Left hindlimb (tissue), 1 donor: ENCODE data around the gene MAPK9.

ENCODE experiments used
- DNase-seq: peaks from one replicate; pipeline ENCODE4 v3.0.0-alpha.2; 2018

Gene MAPK9

DNA sequence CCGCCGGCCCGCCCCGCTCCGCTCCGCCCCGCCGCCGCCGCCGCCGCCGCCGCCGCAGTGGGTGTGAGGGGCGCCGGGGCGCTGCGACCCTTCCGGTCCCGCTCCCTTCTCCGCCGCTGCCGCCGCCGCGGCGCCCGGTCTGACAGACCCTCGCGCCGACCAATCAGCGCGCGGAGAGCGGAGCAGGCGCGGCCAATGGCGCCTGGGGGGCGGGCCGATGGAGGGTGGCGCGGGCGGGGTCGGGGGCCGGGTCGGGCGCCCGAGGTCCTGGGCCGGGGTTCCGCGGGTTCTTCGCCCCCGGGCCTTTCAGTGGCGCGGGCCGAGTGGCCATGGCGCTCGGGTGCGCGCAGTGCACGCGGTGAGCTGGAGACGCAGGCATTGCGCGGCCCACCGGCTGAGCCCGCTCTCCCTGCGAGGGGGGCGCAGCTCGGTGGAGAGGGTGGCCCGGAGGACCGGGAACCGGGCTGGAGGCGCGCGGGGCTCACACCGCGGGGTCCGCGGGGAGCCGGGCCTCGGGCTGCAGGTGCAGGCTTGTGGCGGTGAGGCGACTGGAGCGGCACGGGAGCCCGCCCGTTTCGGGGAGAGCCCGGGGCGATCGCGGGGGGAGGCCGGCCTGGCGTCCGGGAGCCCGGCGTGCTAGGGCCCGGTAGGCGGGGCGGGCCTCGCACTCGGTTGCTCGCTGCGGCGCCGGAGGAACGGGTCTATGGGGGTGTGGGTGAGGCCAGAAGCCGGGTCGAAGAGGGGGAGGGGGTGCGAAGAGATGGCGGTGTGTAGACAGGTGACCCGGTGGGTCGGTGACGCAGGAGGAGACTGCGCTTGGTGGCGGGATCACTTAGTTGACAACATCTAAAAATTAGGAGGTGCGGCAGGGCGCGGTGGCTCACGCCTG, at the start of gene MAPK9:
Gene MAPK9, minus strand, starts transcription at position 141 of the 889 bp plus-strand sequence. CDS start 11,522 bp downstream, outside the sequence.
- peak; percentile 89 for DNase-seq

DNA sequence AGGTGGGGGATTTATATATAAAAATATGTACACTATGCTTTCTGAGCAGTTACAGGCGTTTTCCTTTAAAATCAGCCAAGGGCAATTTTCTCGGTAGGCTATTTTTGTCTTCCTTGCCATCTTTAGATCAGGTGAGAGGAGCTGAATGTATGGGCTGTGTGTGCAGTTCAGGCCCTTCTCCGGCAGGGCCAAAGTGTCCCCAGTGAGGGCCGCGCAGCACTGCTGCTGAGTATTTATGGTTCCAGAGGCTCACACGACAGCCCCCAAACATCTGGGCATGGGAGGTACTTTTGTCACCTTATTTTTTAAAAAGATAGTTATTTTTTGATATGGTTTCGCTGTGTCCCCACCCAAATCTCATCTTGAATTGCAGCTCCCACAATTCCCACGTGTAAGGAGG, 49.7 kb upstream of the MAPK9 start:
- DNase-seq, result no peak

DNA sequence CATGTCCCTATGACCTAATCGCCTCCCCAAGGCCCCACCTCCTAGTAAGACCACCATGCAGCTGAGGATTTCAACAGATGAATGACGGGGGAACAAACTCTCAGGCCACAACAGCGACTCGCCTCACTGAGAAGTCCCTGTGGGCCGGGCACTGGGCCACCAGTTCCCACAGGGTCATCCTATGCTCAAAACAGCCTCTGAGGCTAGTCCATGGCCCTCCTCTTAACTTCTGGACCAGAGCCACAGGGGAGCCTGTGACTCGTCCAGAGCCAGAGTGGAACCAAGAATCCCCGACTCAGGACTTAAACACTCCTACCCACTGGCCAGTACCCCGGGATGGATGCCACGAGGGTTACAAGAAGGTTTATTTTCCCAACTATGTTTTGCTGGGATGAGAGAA, 49.0 kb upstream of the MAPK9 start:
- DNase-seq, result no peak

DNA sequence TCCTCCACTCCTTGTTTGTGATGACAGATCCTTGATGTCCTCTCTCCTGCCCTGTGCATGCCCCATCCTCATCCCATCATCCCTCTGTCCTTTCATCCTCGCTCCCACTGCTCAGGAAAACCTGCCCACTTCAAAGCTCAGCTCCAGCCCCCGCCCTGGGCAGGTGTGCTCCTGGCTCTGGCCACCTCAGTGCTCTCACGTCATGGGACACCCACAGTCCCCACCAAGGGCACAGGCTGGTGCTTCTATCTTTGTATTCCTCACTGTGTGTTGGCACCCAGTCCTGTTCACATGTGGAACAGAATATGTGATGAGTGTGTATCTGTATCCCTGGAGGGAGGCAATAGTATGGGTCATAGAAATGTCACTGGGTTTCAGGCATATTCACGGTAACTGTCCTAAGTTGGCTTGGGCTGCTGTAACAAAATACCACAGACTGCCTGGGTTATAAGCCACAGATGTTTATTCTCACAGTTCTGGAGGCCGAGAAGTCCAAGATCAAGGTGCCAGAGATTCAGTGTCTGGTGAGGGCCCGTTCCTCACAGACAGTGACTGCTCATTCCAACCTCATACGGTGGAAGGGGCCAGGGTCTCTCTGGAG, 47.8 kb upstream of the MAPK9 start:
- no peak for DNase-seq

DNA sequence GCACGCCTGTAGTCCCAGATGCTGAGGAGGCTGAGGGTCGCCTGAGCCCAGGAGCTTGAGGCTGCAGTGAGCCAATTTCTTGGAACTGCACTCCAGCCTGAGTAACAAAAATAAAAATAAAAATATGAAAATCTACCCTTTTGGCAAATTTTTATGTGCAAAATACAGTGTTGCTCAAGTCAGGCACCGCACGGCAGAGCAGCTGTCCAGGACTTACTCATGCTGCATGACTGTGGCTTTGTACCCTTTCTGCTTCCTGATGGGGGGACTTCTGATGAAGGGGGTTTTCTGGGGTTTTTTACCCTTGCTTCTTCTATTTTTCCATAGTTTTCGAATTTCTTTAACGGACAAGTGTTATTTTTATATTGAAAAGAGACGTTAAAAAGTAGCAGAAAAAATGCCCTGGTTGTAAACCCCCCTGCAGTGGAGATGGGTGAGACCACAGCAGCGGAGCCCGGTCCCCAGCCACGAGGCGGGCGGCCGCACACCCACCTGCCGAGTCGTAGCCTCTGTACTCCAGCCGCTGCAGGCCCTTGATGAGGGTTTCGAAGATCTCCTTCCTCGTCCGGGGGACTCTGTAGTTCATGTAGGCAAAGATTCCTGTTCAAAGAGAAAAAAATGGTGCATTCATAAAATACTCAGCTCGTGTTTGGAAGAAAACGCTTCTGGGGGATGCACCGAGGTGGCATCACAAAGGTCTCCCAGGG, 46.3 kb upstream of the MAPK9 start:
- DNase-seq, result no peak

DNA sequence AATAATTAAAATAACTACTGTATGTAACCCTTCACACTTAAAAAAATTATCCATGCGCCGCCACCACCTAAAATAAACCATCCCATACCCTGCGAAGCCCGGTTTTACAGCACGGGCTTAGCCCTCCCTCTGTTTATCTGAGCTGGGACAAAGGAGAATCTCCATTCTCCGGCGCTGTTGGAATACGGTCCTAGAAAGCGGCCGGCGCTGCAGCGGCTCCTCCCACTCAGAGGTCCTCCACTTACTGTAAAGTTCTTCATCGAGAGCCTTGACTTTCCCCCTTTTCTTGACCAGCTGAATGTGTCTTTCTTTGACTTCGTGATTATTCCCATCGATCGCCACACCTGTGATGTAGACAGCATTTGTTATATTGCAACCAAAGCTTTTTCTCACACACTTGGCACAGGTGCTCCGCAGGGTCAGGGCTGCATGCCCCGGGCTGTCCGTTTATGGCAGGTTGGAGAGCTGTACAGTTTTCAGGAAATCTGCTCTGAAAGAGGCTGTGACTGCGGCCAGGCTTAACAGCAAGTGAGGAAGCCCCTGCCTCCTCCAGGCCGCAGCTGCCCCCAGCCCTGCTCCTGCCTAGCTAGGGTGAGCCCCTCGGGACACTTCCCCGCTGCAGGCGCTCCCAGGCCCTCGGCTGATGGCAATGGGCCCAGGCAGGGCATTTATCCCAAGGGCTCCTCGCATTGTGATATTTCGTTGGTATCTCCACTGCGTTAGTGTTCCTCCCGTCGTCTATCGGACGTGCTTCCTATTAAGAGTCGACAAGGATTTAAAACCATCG, 44.5 kb upstream of the MAPK9 start:
- no peak for DNase-seq

DNA sequence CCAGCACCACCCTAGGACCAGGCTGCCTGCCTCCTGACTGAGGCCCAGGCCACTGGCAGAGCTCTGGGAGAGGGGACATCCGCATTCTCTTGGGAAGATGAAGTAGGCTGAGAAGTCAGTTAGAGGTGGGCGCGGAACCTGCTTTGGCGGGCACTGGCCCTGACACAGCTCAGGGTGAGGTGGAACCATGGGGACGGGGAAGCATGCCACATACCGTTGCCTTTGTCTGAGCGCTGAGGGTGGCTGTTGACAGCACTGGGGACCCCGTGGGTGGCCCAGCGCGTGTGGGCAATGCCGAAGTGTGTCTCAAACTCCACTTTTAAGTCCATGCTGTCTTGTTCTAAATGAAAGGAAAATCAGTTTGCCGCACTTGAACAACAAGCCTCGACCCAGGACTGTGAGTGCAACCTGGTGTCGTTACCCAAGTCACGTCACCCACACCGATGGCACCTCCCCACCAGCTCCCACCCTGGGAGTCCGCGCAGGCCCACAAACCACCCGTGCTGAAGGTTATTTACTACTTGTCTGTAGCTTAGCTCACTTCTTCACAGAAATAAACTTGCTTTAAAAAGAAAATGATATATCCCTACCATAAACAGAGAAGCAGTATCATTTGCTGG, 43.8 kb upstream of the MAPK9 start:
- DNase-seq, result no peak

DNA sequence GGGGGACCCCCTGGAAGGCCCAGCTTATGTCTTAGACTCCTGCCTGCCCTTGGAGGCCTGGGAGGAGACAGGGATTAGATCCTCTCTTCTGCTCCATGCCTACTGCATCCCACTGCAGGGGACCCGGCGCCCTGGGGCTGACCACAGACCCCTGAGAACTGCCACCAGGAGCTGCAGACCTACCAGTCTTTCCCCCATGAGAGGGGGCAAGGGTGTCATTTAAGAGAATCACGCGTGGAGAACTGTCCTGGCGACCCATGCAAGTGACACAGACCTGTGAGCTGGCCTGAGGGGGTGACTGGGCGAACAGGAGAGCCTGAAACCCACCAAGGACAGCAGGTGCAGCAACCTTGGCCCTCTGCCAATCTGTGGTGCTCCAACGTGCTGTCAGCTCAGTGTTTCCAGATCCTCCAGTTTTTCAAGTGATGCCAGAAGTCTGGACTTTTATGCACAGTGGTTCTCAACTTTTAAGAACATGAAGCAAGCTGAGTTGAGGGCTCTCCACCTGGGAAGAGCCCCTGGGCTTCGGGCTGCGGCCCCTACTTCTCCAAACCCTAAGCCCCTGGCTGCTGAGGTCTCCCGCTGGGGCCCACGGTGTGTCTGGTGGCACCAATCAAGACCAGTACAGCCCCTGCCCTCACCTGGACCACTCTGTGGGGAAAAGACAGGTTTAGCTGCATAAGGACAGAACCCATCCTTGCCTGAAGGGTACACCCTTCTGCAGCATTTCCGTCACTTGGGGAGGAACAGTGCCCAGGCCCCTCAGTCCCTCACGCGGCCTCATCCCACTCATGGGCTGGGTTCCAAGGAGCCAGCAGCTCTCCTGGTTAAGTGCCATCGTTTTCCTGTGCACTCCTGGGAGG, 43.1 kb upstream of the MAPK9 start:
- no peak for DNase-seq

DNA sequence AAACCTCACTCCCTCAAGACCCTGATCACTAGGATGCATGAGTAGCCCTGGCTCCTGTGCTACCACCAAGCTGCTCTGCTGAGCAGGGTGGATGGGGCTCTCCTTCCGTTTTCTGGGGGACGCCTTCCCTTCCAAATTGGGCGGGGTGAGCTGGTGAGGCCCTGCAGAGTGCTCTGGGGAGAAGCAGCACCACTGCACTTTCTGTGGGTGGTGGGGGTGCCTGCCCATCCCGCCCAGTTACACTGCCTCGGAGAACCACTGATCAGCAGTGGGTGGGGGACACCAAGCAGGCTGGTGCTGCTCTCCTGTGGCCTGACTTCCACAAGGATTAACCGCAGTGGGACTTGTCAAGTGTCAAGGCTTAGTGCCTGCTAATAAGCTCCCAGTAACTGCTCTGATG, 42.3 kb upstream of the MAPK9 start:
- DNase-seq, result no peak

DNA sequence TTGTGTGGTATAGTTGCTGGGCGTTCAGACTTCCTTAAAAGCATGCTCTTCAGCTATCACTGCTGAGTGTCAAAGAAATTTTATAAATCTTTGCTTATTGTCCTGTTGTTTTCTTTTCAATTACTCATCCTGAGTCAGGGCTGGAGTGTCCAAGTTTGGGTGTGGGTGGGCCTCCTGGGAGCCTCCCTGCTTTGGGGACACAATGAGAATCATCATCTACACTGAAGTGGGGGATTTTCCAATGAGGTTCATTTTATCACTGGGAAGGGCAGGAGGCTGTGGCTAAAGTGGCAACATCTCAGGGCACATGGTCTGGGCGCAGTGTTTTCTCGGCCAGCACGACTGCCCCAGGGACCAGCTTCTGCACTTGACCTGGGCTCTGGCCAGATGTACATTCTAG, 41.8 kb upstream of the MAPK9 start:
- DNase-seq, result no peak

DNA sequence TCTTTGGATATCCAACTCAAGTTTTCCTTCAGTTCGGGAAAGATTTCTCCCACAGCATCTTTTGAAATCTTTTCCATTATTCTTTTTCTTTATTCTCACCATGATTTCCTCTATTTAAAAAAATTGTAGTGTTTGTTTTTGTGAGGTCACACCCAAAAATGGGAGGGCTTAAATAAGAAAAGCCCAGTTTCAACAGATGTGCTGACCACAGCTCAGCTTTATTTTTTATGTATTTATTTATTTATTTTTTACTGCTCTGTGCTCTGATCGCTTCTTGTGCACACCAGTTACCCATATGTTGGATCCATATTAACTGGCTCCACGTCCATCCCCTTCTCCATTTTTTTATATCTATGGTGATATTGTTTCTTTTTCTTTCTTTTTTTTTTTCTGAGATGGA, 41.0 kb upstream of the MAPK9 start:
- DNase-seq, result no peak

DNA sequence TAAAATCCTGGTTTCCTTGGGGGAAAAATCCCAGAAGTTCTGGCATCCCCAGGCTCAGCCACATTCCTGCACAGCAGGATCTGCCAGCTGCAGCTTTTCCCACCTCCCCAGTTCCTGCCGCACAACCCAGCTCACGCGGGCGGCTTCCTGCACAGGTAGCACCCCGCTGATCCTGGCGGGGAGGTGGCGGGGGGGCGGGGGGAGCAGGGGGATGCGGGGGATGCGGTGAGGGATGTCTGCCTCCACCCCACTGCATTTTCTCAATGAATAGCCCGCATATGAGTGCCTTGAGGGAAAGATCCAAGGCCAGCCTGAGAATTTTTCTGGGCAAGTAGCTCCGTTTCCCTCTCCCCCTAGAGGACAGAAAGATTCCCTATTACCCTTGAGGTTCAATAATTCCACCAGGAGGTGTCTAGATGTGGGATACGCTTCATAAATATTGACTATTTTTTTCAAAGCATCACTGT, 40.2 kb upstream of the MAPK9 start:
- no peak for DNase-seq

DNA sequence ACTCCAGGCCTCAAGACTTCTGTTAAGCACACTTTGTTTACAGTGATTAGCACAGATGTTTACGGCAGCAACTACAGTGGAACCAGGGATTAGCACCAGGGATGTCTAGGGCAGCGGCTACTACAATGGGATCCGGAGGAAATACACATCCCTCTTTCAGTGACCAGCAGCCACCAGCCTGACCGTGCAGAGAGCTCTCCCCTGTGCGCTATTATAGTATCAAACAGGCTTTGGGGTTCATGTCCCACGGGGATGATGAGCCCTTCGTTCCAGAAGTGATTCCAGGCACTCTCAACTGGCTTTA, 39.7 kb upstream of the MAPK9 start:
- no peak for DNase-seq

DNA sequence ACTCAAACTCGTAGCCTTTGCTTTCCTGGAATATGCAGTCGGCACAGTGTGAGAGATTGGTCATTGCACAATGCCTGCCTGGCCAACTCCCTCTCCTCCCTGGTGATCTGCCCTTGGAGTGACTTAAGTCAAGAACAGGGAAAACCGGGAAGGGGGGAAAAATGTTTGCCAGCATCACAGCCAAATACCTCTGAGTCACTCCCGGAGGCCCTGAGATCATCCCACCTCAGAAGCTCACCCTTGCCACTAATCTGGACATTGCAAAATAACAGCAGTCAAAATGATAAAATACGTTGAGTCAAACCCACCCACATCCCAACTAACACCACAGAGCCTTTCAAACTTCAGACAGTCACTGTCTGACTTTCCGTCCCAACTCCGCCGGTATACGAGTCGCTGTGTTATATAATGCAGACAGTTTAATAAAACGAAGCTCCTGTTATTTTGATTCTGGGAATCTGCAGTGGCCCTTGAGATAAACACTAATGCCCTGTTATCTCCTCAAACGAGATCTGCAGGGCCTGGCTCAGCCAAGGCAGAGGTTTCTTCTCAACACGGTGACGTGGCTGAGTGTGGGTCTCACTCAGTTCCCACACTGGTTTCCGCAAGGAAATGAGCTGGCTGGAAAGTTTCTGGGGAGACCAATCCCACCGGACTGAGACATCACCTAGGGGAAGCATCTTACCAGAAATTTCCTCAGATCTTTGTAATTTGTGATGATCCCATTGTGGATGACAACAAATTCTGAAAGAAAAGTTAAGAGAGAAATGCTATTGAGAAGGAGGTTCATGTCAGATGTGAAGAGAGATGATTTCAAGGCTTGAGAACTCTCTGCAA, 39.1 kb upstream of the MAPK9 start:
- no peak for DNase-seq

DNA sequence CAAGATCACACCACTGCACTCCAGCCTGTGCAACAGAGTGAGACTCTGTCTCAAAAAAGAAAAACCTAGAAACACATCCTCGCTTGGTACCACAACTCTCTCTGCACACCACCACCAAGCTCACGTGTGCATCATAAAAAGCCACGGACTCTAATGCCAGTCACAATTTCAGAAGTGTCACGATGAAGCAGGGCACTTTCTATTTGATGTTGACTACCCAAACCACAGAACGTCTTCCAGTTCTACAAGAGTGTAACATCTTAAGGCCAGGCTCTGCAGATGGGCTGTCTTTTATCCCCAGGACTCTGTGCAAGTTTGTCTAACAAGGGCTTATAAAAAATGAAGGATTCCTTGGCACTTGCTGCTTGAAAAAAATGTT, 38.4 kb upstream of the MAPK9 start:
- no peak for DNase-seq

DNA sequence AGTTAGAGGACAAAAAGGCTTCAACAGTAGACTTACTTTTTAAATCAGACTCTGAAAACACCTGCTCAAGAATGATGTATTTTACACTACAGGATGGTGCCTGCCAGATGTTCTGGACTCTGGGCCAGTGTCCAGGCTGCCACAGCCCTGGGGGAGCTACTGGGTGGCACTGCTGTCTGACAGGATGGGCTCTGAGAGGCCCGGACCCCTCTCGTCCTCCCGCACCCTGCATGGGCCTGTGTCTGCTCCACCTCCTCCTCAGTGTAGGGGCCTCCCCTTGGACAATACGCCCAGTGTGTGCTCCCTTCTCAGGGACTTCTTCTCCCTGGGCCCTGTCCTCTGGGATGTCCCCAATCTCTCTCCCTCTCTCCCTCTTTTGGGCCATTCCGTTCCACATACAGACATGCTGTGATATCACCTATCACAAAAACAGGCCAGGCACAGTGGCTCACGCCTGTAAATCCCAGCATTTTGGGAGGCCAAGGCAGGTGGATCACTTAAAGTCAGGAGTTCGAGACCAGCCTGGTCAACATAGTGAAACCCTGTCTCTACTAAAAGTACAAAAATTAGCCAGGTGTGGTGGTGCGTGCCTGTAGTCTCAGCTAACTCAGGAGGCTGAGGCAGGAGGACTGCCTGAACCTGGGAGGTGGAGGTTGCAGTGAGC, 37.9 kb upstream of the MAPK9 start:
- no peak for DNase-seq

DNA sequence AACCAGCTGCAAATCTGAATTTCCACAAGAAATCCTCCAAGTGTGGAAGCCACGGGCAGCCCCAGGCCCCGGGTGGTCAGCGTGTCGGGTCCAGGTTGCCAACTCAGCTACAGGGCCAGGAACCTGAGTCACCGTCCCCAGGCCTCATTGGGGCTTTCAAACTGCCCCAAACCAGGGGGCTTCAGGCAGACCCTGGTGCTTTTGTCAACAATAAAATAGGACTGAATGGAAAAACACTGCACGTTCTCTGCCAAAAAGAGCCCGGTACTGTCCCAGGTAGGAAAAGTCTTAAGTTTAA, 37.2 kb upstream of the MAPK9 start:
- DNase-seq, result no peak

DNA sequence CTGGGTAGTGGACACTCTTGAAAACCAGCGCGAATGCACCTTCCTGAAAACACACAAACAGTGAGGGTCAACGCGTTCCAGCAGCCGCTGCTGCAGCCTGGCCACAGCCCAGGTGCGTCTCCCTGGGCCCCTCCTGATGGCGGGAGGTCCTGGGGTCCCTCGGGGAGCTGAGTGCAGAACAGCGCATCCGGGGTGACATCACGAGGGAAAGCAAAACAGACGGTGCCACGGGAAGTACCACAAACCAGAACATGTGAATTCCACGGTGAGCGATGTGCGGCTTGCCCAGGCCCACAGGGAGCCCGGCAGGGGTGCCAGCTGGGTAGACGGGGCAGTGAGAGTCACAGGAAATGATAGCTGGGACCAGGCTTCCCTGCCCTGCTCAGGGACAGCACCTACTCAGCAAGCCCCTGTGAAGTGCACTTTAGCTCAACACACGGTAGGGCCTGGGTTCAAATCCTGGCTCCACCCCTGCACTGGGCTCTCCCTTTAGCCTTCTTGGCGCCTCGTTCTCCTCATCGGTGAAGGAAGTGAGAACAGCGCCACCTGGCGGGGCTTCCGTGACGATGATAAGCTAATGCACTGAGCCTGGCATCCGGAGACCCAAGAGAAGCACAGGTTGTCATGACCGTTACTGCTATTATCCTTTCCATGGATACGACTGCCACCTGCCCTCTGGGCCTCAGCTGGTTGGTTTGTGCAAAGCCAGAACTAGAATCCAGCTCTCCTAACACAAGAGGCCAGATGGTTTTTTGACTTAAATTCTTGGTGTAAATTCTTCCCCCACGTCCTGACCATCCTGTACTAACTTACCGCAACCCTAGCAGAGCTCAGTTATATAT, 36.6 kb upstream of the MAPK9 start:
- peak; percentile 60 for DNase-seq

DNA sequence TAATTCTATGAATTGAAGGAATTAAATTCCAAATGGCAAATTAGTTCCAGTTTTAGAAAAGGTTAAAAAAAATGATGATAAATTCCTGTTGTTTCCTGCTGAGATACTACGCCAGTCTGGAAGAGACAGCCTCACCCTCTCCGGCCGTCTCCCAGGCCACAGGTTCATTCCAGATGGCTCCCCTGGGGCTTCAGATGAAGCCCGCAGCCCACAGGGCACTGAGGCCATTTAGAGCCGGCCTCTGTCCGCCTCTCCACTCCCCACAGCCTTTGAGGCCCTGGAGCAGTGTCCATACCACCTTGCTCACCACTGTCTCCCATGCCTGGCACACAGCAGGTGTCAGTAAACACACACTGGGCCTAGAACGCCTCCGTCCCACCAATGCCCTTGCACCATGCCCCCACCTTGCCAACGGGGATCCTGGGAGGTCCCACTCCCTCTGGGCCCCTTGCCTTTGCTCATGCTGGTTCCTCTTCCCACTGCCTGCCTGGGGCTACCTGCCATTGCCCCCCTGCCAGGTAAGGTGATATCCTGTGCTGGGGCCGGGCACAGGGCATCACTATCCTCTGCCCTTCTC, 35.2 kb upstream of the MAPK9 start:
- DNase-seq, result no peak
